GM21528 (cell line): ENCODE results near the gene SLC38A11.

Experiments used
- ATAC-seq: cut with Tn5 transposase; IDR thresholded peaks from one replicate; pipeline ENCODE4 v1.9.1; 2021; ENCODE audit warnings: mild to moderate bottlenecking, moderate library complexity; ENCODE audit not compliant: unreplicated experiment, low FRiP score

Gene SLC38A11

DNA sequence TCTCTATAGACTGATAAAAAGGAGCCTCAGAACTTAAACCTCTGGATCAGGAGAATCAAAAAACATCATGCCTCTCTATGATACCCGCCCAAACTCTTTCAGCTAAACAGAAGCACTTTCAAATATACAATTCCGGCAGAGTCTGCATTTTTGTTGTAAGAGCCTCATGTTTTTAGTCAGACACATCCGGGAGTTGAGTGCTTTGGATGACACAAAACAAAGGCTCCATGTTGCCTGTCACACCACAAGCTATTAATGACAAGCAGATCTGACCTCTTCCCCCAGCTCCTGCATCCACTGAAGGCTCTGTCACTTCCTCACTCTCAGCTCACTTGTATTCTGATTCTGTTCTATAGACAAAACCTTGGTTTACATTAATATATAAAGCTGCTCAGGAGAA is 33.2 kb downstream of the SLC38A11 start:
- ATAC-seq: no peak

DNA sequence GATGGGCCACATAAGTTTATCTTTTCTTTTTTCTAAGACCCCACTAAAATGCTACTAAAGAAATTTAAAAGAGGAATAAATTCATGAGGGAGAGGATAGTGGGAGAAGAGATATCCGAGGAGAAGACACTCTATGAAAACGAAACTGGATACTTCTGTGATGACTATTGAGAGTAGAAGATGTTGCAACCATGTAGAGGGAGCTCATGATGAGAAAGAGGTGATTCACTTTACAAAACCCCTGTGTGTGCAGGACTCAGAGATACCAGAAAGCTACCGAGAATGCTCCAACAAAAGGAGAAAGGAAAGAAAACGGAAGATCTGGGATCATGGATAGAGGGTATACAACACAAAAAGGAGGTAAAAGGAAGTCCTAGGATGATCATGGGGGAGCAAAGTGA is 34.9 kb downstream of the SLC38A11 start:
- no peak for ATAC-seq

DNA sequence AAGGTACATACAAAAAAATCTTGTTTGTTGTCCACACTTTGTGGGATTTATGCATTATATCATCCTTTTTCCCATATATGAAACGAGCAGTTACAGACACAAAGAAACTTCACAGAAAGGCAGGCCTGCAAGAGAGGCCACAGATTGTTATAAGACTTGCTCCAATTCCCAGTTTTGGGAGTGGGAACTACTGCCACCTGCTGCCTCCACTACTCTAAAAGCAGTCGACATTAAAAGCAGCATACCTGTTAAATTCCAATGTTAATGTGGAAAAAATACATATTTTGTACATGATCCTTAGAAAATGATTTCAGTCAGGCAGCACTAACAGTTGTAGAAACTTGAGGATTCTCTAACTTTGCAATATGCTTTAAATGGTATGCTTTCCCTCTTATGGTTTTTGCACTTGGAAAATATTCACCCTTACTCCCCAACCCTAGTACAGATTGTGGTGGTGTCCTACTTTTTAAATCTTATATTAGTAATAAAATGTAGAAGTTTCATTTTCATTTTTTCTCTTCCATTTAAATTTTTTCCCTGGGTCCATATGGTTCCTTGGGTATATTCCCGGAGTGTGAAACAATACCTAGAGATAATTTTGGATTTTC is 37.9 kb downstream of the SLC38A11 start:
- ATAC-seq: no peak

DNA sequence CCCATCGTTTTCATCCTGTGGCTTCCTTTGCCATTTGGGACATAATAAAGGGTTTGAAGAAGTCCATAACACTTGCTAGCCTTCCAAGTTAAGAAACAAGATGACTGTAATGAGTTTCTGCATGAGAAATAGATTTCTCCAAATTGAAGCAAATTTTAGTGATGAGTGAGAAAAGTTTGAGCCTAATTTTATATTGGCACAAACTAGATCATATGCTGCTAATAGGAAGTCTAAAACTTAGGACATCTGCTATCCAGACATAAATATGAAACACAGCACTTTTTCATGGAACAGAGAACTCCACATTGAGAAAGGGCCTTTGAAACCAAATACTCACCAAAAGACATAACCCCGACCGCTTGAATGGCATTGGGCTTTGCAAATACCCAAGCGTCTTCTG is 39.8 kb downstream of the SLC38A11 start:
- no peak for ATAC-seq

DNA sequence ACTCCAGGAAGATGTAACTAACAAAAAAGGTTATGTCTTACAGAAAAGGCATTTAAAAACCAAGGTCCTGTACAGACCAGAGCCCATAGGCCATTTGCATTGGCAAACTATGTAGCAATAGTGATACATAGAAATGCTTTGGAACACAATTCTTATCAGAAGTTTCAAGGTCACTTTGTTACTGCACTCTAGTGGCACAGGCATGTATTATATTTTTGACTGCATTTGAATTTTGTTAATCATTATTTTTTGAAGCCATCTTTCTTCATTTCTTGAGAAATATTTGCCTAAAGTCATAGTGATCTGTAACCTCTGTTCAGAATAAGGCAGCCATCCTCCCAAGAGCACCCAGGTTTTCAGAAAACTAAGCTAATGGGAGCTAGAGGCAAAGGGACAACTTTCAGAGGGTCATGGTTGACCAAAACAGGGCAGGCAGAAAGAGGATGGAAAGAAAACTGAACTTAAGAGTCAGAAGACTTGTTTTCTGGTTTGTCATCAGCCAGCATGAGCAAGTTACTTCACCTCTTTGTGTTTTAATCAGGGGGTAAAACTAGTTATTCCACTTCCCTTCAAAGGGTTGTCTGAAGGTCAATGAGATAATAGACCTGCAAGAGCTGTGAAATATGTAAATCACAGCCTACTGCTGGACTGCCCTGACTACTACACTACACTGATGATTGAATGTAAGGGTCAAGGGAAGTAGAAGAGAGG is 41.5 kb downstream of the SLC38A11 start:
- ATAC-seq: no peak

DNA sequence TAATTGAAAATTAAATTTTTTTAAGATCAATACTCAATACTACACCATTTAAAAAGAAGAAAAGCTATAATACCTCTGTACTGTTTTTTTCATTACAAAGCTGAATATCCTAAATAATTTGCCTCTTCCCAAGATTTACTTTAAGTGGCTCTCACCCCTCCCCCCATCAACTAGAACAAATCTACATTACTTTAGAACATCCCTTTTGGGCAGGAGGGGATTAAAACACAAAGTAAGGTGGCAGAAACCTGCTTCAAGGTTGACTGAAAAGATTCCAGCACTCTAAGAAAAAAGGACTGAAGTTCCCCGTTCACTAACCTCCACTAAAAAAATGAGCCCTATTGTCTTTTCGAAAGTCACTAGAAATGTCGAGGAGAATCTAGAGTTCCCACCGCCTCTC is 42.3 kb downstream of the SLC38A11 start:
- ATAC-seq: no peak

DNA sequence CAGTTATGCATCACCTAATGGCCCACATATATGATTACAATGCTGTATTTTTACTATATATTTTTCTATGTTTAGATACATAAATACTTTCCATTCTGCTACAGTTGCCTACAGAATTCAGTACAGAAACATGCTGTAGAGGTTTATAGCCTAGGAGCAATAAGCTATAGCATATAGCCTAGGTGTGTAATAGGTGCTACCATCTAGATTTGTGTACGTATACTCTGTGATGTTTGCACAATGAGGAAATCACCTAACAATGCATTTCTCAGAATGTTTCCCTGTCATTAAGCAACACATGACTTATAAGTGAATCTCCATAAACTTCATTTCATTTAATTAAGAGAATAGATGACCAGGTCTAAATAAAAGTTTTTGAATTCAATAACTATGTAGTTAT is 43.5 kb downstream of the SLC38A11 start:
- ATAC-seq: no peak

DNA sequence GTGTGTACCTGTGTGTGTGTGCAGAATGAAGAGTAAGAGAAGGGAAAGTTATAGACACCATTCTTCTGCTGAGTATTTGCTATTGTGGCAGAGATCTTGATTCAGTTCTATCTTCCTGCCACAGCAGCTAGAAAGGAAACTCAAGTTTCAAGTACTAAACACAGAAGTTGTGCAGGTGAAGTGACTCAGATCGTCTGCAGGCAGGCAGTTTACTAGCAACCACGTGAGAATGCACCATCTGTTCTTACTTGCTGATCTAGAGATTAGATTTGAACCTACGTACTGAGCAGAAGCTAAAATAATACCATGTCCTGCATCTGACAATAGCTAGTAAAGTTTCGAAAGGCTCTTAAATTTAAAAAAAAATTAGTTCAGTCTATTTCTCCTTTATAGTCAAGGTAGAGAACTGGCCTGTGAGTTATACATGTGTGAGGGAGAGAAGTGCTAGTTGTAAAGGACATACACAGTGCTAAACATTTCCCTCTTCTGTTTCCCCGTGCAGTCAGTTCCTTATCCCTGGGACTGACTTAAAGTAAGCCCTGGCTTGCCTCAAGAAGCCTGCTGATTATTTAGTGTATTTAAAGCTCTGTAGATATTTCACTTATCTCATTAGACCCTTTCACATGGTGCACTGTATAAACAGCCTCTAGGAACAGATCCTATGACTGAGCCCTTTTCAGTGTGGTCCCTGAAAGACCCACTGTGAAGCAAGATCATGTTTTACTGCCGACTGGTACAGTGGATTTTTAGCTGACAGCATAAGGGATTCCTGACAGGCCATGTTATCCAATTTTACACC is 45.0 kb downstream of the SLC38A11 start:
- peak; percentile 79 for ATAC-seq

DNA sequence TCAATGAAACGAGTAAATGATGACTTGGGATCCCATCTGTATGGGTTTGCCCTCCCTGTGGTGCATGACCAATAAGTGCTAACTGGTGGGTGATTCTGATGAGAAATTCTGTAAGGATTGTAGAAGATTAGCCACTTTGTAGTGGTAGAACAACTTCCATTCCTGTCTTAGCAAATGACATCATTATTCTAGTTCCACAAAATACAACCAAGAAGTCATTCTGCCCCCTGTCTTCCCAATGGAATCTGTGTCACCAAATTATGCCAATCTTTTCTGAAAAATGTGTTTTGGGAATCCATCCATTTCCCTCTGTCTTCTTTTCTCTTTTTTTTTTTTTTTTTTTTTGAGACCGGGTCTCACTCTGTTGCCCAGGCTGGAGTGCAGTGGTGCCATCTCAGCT is 48.4 kb downstream of the SLC38A11 start:
- ATAC-seq: no peak

DNA sequence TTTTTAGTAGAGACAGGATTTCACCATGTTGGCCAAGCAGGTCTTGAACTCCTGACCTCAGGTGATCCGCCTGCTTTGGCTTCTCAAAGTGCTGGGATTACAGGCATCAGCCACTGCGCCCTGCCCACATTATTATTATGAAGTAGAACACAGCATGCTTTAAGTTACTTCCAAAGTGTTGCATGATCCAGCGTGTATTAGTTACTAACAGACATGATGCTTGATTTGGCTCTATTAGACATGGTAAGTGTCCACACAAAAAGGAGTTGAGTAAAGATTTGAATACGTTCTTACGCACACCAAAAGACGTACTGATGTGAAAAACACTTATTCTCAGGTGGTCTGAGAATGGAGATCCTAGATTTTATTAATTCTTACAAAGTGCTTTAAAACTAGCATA is 50.0 kb downstream of the SLC38A11 start:
- no peak for ATAC-seq

DNA sequence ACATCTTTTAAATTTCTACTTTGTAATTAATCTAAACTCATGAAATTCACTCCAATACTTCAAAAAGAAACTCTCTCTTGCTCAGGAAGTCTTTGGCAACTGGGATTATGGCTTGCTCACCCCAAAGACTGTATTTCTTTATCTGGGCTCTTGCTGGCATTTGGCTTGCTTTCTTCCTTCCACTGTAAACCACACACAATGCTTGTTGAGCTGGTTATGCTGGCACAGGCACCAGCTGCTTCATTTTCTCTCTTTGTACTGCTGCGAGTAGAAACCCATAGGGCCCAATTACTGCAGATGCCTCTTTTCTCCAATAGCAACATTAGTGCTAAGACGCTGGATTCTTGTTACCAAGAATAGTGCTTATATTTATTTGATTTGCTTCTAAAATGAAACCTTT is 51.4 kb downstream of the SLC38A11 start:
- ATAC-seq: no peak

DNA sequence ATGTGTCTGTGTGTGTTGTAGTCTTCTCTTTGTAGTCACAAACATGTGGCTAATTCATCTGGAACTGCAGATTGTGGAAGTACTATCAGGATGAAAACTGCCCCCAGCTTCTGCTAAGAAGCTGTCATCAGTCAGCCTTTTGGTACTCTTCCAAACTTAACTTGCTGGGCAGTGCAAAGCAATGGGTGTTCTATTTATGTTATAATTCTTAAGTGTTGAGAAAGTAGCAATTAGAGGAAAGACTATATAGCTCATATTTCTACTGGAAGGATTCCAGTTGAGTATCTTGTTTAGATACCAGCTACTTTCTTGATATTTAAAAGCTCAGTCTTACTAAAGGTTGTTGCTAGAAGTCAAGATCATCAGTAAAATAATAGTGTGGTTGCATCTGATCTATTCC is 52.1 kb downstream of the SLC38A11 start:
- ATAC-seq: no peak

DNA sequence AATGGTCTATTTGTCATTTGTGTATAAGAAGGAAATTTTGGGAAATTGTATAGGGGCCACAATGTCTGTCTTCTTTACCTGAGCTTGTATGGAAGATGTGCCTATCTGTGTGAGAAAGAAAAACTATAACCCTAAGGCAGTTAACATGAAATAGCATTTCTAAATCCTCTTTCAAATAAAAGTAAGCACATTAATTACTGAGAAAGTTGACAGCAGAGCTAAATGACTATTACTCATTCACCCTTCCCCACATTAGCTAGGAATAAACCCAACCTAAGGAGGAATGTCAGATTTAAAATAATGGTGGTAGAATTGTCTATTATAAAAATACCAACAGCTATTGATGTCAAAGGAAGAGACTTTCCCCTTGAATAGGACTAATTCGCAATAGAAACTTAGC is 56.2 kb downstream of the SLC38A11 start:
- no peak for ATAC-seq

DNA sequence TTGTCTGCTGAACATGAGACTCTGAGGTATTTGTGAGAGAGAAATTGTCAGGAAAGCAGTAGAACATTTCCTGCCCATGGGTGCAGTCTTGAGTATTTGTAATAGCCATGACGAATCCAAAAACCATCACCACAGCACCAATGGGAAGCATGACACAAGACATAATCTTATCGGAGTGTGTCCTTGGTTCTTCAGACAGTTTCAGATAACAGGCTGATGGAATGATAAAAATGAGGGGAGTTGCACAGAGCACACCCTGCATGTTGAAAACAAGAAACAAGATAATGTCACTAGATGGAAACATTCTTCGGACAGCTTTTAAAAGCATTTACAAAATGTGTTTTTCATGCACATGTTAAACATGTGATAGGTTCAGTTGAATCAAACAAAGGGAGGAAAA is 56.9 kb downstream of the SLC38A11 start:
- ATAC-seq: no peak

DNA sequence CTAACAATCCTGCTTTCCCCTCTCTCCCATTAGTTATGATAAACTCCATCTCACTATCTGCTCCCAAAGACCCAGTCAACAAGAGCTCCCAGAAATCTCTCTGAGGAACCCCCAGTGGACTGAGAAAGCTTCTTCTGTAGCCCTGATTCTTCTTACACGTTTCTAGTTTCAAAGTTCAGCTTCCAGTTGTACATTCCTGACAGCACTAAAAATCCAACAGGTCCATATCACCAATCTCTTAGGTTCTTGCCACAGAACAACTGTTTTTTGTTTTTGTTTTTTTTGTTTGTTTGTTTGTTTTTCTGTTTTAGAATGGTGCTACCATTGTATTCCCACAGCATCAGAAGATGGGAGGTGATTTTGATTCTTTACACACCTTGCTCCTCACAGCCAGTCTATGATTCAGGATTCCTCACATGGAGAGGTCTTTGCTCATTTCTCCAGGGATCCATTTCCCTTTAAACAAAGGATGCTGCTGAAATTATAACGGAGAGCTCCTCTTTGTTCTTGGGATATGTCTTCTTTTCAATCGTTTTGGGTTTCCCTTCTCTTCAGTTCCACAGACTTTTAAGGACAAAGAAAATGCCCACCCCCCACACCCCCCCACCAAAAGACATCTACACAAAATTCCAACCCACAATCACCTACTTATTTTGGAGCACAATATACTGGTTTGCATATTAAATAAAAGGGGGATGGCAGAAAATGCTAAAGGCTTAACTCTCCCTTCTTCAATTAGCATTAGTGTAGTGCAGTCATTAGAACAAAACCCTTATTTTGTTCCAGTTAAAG is 57.7 kb downstream of the SLC38A11 start:
- ATAC-seq: no peak

DNA sequence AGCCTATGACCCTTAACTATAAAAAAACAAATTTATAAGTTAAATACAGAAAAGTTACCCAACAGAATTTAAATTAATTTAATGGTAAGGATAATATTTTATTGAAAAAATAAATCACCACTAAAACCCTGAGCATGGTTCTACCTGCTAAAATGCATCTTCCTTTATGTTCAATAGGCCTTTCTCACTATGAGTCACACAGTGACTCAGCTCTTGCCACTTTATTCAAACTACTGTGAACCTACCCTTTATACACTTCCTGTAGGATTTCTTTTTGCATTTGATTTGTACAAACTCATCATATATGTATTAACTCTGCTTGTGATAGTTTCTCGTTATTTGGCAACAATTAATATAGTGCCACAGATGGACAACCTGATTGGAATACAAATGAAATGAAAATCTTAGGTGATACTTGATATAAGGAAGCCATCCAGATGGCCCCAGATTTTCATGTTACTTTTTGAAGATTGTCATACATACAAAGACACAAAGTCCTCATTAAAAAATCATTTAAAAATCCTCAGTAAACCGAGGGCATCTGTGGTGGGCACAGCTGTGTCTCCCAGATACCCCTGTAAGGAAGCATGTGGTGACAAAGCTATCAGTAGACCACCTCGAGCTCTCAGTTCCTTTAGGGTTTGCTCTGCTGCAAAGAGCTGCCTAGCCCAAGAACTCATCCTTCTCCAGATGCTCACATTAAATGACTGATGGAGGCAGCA is 58.5 kb downstream of the SLC38A11 start:
- ATAC-seq: peak; percentile 99

DNA sequence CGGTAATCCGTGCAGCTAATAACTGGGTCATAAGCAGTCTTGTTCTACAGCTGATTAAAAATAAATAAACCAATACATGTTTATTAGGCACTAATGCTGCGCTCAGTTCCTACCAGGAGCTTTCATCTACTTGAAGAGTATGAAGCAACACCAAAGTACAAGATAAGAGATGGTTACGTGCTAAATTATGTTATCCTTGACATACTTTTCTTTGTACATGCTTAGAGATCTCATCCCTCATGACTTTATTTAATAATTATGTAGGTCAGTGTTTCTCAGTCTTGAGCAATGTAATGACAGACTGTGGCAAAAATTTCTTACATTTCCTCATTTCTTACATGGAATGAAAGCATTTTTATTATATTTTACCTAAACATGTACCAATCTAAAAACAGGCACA is 59.1 kb downstream of the SLC38A11 start:
- no peak for ATAC-seq

DNA sequence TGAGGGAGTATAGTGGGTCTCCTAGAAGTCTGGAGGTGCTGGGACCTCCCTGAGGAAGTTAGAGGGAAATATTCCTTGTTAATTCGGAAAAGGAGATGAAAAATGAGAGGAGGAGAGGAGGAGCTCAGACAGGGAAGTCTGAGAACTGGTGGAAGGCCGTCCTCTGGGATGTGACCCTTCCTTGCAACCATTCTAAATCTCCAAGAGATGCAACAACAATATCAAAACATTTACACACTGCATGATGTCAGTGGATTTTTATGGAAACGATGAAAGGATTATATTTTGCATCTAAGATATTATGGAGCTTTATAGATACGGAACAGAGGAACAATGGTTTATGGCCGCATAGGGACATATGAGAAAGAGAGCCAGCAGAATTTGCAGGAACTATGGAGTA is 63.9 kb downstream of the SLC38A11 start:
- no peak for ATAC-seq

DNA sequence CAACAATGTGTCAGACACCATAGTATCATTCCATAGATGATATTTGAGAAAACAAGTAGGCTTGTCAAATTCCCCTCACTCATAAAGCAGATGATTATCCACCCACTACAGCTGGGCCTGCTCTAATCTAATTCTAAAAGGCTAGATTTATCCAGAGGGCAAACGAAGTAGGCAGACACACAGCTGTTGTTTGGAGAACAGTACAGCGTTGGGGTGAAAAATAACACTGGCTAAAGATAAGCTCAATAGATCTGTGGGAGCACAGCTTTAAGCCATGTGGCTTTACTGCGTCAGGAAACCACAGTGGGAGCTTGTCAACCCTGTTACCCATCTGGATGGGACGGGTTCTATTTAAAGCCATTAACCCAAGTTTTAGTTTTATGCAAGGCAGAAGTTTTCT is 64.8 kb downstream of the SLC38A11 start:
- no peak for ATAC-seq

DNA sequence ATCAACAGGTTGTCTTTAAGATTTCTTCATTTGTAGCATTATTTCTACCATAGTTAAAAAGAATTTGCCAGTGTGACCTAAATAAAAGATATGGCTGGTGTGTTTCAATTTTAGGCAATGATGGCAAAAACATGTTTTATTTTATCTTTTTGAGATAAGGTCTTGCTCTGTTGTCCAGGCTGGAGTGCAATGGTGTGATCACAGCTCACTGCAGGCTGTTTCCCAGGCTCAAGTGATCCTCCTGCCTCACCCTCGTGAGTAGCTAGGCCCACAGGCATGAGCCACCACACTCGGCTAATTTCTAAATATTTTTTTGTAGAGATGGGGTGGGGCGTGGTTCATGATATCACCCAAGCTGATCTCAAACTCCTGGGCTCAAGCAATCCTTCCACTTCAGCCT is 66.7 kb downstream of the SLC38A11 start:
- no peak for ATAC-seq
